PC-9 (cell line): ENCODE measurements around the gene CXorf58.

Source experiments
- EZH2 ChIP-seq: fragments of 200-600 bp; sonication (generic); IDR thresholded peaks from 2 replicates; pipeline ENCODE4 v1.8.0; 2017; ENCODE audit warnings: antibody characterized with exemption, low read depth
- TF ChIP-seq, protein P1 (sequence below): fragments of 200-600 bp; sonication (generic); conservative IDR thresholded peaks from 2 replicates; pipeline ENCODE4 v1.6.1; 2017; ENCODE audit warnings: mixed run types, antibody characterized with exemption, mild to moderate bottlenecking, moderate library complexity

DNA sequence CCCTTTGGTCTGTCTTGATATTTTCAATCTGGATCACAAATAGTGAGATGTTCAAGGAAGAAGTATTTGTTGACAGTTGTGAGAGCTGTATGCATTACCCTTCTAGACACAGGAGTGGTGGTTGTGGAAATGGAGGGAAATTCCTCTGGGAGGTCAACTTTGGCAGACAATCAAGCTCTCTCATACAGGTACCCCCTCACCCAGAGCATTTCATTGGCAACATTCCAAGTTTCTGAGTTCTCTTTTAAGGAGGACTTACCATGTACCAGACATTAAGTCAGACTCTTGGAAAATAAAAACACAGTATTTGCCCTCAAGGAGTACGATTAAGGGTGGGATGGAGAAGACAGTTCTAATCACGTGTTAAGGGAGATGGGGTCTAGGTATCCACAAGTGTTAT lies 73.9 kb downstream of the CXorf58 start:
- TF ChIP-seq, protein P1, sequence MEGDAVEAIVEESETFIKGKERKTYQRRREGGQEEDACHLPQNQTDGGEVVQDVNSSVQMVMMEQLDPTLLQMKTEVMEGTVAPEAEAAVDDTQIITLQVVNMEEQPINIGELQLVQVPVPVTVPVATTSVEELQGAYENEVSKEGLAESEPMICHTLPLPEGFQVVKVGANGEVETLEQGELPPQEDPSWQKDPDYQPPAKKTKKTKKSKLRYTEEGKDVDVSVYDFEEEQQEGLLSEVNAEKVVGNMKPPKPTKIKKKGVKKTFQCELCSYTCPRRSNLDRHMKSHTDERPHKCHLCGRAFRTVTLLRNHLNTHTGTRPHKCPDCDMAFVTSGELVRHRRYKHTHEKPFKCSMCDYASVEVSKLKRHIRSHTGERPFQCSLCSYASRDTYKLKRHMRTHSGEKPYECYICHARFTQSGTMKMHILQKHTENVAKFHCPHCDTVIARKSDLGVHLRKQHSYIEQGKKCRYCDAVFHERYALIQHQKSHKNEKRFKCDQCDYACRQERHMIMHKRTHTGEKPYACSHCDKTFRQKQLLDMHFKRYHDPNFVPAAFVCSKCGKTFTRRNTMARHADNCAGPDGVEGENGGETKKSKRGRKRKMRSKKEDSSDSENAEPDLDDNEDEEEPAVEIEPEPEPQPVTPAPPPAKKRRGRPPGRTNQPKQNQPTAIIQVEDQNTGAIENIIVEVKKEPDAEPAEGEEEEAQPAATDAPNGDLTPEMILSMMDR = no peak
- TF ChIP-seq EZH2 = no peak
